Stimulated activated CD8-positive, alpha-beta memory T cell treated with anti-CD3 and anti-CD28 coated beads, Interleukin-15, amount 100 ng/mL, for 48 hours (primary cell): Measurements from ENCODE around the gene ITGB5.

Experiments used
- DNase-seq, 2 donors: peaks; one replicate each; pipeline ENCODE4 v3.0.0-alpha.2; 2020; ENCODE audit warnings: low read depth in 2 of 2

ITGB5 gene

GRCh38 chr3:124815781-124816180 is 71.4 kb downstream of the ITGB5 start:
- DNase-seq: no peak

GRCh38 chr3:124814620-124815421 is 72.3 kb downstream of the ITGB5 start:
- DNase-seq: no peak

GRCh38 chr3:124813541-124813940 is 73.6 kb downstream of the ITGB5 start:
- DNase-seq: no peak

GRCh38 chr3:124812291-124813265 is 74.6 kb downstream of the ITGB5 start:
- no peak for DNase-seq

- DNase-seq: no peak
These were observed 75.7 kb downstream of the ITGB5 start for GRCh38 chr3:124811436-124811835.

GRCh38 chr3:124810970-124811369 is 76.2 kb downstream of the ITGB5 start:
- no peak for DNase-seq

- no peak for DNase-seq
These were observed 78.1 kb downstream of the ITGB5 start for GRCh38 chr3:124809039-124809438.

- no peak for DNase-seq
These were observed 81.5 kb downstream of the ITGB5 start for GRCh38 chr3:124805671-124806070.

- no peak for DNase-seq
These were observed 82.3 kb downstream of the ITGB5 start for GRCh38 chr3:124804875-124805274.

GRCh38 chr3:124802702-124803101 is 84.5 kb downstream of the ITGB5 start:
- DNase-seq: no peak

GRCh38 chr3:124802061-124802698 is 85.0 kb downstream of the ITGB5 start:
- DNase-seq: no peak

GRCh38 chr3:124800511-124801258 is 86.5 kb downstream of the ITGB5 start:
- no peak for DNase-seq

- DNase-seq: no peak
These were observed 87.1 kb downstream of the ITGB5 start for GRCh38 chr3:124800076-124800475.

GRCh38 chr3:124799676-124800075 is 87.5 kb downstream of the ITGB5 start:
- no peak for DNase-seq

- no peak for DNase-seq
These were observed 89.7 kb downstream of the ITGB5 start for GRCh38 chr3:124797426-124797945.

- no peak for DNase-seq
These were observed 90.7 kb downstream of the ITGB5 start for GRCh38 chr3:124796477-124796876.

- DNase-seq: no peak
These were observed 94.0 kb downstream of the ITGB5 start for GRCh38 chr3:124793054-124793739.

- no peak for DNase-seq
These were observed 94.7 kb downstream of the ITGB5 start for GRCh38 chr3:124792341-124793040.

GRCh38 chr3:124791639-124792151 is 95.5 kb downstream of the ITGB5 start:
- DNase-seq: no peak

- no peak for DNase-seq
These were observed 96.0 kb downstream of the ITGB5 start for GRCh38 chr3:124791142-124791541.
